ENCODE data around the gene PODXL2.
A peak's percentile ranks its signal among the peaks of the same experiment; 100 is the strongest.
"Not testable (repeated sequence)": the region's sequence is repeated elsewhere in the genome, so short reads cannot be mapped to it uniquely, and the experiment has no call there.

The PODXL2 gene

DNA sequence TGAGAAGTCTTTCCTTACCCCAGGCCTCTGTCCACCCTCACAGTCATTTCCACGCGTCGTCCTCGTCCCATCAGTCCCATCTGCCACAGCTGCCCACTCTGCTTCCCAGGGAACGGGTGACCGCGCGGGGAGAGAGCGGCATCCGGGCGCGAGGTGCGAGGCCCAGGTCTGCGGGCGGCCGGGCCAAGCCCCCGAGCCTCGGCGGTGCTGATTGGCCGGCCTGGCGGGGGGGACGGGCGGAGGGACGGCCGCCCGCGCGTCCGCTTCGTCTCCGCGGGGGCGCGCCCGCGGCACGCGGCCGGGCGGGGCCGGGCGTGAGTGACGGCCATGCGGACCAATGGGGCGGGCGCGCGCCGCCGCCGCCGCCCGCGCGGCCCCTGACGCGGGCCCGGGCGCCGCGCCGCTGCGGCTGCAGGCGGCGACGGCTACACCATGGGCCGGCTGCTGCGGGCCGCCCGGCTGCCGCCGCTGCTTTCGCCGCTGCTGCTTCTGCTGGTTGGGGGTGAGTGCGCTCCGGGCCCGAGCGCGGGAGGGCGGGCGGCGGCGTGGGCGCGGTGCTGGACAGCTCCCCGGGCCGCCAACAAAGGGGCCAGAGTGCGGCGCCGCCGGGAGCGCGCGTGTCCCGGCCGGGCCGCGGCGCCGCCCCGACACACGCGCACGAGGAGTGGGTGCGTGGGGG, at the start of gene PODXL2:
TSS of gene PODXL2 (plus strand) at position 398 of the 679 bp plus-strand sequence. CDS start at position 433, 35 bp downstream.
- DNase-seq (ENCODE audit: low read depth): no peak

DNA sequence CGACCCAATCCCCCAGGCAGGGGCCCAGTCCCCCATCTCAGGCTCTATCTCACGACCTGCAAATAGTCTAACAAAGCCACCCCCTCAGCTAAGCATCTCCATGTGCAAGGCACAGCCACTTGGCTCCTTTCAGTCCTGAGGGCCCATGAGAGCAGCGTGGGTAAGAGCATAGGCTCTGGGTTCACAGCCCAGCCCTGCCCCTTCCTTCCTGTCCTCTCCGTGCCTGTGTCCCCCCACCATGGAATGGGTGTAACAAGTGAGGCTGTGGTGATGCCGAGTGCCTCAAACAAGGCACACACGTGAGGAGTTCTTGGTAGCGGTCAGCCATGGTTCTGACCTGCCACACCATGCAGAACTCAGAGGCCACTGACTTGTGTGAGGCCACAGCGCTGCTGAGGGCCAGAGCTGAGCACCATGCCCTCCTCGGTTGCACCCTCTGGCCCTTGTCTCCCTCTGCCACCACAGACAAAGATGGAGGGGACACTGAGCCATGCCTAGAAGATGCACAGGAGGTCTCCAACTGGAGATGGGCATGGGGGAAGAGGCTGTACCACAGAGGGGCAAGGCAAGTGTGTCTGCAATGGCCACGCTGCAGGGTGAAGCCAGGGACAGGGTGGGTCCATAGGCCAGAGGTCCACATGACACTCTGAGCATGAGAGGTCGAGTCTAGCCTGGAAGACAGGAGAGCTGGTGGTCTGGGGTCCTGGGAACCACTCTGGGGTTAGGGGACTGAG, 48.5 kb upstream of the PODXL2 start:
- no peak for DNase-seq (ENCODE audit: low read depth)

GRCh38 chr3:127584734-127585133, 44.3 kb upstream of the PODXL2 start:
- DNase-seq (ENCODE audit: low read depth): no peak

DNA sequence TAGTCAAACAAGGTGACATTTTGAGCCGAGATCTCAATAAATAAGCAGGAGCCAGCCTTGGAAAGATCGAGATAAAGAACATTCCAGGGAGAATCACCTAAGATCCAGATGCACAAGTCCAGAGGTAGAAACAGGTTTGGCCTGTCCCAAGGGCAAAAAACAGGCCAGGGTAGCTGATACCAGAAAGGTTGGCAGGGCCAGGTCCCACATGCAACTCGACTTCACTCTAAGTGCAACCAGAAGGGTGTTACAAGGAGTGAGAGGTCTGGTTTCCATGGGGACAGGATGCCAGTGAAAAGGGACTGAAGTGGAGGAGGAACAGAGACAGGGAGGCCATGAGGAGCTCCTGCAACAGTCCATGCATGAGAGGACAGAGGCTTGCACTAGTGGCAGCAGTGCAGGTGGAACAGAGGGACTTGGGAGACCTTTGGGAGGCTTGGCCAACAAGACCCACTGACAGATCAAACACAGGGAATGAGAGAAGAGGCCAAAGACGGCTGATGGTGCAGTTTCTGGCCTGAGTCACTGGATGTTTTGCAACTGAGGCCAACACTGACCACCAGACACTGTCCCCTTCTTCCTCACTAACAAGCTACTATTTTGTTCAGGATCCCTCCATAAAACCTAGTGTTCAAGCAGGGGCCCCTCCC, 43.7 kb upstream of the PODXL2 start:
- no peak for DNase-seq (ENCODE audit: low read depth)

DNA sequence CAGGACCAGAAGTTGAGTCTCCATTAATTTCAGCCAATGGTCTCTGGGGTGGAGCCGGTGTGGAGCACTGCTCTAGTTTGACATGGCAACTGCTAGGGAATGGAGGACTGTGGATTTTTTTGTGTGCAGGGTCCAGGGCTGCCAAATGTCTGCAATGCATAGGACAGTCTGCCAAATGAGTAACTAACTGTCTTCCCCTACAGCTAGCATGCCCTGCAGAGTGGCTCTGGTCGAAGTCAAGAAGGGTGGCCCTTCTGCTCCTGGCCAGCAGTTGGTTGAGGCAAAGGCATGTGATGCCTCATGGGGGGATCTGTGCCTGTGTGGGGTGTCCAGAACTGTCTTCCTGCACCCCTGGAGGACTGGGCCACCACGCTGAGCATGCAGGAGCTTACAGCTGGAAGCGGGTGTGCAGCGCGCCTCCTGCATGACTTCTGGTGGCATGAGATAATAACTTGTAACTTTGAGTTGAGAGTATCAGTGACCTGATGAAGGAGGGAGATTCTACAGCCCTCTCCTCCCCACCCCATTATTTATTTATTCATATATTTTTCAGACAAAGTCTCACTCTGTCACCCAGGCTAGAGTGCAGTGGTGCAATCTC, 43.1 kb upstream of the PODXL2 start:
- no peak for DNase-seq (ENCODE audit: low read depth)

- no peak for DNase-seq (ENCODE audit: low read depth)
Measured at GRCh38 chr3:127587876-127588275, 41.1 kb upstream of the PODXL2 start.

DNA sequence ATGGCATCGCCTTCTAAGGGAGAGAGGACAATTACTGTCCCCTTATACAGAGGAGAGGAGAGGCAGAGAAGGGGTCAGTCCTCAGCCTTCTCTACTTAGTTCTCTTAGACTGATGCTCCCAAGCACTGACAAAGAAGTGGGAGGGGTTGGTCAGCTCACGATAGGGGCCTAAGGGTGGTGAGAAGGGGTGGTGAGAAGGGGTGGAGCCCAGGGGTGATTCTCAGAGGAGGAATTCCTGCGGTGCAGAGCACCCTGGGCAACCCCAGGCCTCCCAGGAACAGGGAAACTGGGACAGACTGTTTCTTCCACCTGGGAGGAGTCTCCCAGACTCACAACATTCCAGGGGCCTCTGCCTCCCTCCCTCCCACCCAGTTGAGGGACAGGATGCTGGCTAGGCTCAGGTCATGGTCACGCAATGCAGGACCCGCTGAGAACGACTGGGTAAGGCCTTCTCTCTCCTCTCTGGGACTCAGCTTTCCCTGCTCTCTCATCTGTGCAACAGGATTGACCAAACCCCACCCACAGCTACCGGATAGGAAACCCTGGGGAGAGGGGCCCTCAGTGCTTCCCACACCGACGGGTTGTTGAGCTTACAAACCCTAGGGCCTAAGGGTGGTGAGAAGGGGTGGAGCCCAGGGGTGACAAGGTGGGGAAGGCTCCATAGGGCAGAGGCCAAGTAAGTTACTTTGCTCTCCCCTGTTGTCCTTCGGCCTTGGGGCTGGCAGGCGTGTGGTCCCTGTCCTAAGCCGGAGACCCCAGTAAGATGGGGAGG, 40.0 kb upstream of the PODXL2 start:
- peak; percentile 64 for DNase-seq (ENCODE audit: low read depth)

GRCh38 chr3:127589600-127590281, 39.2 kb upstream of the PODXL2 start:
- no peak for DNase-seq (ENCODE audit: low read depth)

GRCh38 chr3:127590282-127590592, 38.7 kb upstream of the PODXL2 start:
- no peak for DNase-seq (ENCODE audit: low read depth)

GRCh38 chr3:127590593-127591465, 38.2 kb upstream of the PODXL2 start, which contains the start of gene TPRA1:
Gene TPRA1 (minus strand): TSS chr3:127590733. CDS start chr3:127580146, 10,587 bp downstream.
- peak; percentile 95 for DNase-seq (ENCODE audit: low read depth)

GRCh38 chr3:127593178-127593577, 35.8 kb upstream of the PODXL2 start:
- no peak for DNase-seq (ENCODE audit: low read depth)

GRCh38 chr3:127595303-127595702, 33.7 kb upstream of the PODXL2 start:
- DNase-seq (ENCODE audit: low read depth): no peak

DNA sequence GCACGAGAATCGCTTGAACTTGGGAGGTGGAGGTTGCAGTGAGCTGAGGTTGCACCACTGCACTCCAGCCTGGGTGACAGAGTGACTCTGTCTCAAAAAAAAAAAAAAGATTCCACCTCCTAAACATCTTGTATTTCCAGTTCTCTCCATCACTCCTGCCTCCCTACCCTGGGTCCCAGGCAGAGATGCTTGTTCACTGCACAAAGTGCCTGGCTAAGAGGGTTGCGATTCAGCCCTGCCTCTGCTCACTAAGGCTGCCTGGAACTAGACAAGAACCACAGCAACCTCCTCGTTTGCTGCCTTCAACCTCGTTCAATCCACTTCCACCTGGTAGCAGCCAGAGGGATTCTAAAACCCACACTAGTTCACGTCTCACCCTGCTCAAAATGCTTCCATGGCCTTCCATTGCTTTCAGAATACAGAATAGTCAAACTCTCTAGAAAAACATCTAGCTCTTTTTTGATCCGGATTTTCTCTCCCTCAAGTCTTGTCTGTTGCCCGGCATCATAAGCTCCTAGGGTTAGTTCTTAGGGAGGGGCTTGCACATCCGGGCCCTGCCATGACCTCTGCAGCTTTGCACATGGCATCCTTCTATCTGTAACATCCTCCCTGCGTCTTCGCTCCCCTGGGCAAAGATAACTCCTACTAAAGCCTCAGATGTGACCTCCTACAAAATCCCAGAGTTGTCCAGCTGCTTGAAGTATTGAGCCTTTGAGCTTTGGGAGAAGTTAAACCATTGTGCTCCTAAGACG, 31.8 kb upstream of the PODXL2 start:
- no peak for DNase-seq (ENCODE audit: low read depth)

- DNase-seq (ENCODE audit: low read depth): no peak
Measured at GRCh38 chr3:127598841-127599570, 30.0 kb upstream of the PODXL2 start.

DNA sequence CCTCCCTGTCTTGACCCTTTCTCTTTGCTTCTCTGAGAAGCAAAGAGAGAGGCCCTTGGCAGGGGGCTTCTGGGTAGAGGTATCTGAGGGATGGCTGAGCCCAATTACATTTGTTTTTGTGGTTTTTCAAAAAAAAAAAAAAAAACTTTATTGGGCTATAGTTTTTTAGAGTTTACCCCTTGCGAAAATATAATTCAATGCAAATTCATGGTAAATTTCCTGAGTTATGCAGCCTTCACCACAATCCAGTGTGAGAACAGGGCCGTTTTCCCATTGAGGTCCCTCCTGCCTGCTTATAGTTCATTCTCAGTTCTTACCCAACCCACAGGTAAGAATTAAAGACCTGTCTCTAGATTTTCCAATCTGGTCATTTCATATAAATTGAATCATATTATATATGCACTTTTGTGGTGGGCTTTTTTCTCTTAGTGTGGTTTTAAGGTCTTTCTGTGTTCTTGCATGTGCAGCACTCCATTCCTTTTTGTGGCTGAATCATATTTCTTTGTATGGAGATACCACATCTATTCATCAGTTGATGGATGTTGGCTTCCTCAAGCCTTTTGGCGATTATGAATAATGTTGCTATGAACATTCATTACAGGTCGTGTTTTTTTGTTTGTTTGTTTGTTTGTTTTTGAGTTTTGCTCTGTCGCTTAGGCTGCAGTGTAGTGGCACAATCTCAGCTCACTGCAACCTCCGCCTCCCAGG, 28.1 kb upstream of the PODXL2 start:
- DNase-seq (ENCODE audit: low read depth): no peak

DNA sequence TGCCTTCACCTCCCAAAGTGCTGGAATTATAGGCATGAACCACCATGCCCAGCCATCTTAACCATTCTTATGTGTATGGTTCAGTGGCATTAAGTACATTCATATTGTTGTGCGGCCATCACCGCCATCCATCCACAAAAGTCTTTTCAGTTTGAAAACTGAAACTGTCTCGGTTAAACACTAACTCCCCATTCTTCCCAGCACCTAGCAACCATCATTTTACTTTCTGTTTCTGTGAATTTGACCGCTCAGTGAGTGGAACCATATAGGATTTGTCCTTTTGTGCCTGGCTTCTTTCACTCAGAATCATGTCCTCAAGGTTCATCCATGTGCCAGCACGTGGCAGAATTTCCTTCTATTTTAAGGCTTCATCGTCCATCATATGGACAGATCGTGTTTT, 24.9 kb upstream of the PODXL2 start:
- no peak for DNase-seq (ENCODE audit: low read depth)

DNA sequence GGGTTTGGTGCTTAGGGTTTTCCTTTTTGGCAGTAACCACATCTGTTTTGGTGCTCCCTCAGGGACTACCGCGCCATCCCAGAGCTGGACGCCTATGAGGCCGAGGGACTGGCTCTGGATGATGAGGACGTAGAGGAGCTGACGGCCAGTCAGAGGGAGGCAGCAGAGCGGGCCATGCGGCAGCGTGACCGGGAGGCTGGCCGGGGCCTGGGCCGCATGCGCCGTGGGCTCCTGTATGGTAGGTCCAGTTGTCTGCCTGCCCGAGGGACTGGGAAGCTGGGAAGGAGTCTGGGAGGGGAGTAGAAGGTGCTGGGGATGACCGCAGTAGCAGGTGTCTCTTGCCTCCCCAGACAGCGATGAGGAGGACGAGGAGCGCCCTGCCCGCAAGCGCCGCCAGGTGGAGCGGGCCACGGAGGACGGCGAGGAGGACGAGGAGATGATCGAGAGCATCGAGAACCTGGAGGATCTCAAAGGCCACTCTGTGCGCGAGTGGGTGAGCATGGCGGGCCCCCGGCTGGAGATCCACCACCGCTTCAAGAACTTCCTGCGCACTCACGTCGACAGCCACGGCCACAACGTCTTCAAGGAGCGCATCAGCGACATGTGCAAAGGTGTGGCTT, 24.3 kb upstream of the PODXL2 start:
- DNase-seq (ENCODE audit: low read depth): no peak

DNA sequence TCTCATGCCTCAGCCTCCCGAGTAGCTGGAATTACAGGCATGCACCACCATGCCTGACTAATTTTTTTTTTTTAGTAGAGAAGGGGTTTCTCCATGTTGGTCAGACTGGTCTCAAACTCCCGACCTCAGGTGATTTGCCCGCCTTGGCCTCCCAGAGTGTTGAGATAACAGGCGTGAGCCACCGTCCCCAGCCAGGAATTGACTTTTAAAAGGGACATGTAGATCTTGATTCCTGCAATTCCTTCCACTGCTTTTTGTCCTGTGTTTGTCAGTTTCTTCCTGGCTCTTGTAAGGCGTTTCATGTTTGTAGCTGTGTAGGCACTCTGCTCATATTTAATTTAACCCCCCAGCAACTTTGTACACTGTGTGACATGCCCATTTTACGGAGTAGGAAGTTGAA, 23.4 kb upstream of the PODXL2 start:
- DNase-seq (ENCODE audit: low read depth): not testable (repeated sequence)

All from GM04504 (cell line).